ENCODE data around the gene NELFB.

Gene NELFB

DNA sequence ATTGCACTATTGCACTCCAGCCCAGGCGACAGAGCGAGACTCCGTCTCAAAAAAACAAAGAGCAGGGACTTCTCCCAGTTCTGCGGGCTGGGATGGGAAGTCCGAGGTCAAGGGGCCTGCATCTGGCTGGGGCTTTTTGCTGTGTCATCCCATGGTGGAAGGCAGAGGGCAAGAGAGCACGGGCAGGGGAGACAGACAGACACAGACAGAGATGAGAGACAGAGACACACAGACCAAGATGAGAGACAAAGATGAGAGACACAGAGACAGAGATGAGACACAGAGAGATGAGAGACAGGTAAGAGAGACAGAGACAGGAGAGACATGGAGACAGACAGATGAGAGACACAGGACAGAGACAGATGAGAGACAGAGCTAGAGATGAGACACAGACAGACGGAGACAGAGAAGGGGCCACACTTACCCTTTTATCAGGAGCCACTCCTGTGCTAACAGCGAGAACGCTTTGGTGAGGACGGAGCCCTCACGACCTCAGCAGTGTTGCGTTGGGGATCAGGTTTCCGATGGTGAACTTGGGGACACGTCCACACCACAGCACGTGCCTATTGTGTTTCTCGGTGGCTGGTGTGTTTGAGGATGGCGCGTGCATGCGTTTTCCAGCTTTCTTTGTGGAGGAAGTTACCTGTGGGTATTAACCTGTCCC, 13.5 kb downstream of the NELFB start:
- DNase-seq (ENCODE audit: low read depth), result no peak

DNA sequence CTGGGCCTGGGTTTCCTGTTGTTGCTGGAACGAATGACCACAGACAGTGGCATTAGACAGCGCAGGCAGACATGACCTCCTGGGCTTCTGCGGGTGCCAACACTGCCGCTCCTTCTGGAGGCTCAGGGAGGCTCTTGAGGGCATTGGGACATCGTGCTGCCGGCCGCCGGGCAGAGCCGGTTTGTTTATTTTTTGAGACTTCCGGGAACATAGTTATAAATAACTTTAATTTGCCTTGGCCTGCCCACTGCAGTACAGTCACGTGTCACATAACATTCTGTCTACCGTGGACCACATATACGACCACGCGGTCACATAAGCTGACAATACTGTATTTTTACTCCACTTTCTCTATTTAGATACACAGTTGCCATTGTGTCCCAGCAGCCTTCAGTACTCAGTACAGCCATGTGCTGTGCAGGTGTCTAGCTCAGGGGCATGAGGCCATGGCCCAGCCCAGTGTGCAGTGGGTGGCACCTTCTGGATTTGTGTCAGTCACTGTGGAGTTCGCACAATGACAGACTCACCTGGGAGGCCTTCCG, 14.2 kb downstream of the NELFB start:
- DNase-seq (ENCODE audit: low read depth), result no peak

DNA sequence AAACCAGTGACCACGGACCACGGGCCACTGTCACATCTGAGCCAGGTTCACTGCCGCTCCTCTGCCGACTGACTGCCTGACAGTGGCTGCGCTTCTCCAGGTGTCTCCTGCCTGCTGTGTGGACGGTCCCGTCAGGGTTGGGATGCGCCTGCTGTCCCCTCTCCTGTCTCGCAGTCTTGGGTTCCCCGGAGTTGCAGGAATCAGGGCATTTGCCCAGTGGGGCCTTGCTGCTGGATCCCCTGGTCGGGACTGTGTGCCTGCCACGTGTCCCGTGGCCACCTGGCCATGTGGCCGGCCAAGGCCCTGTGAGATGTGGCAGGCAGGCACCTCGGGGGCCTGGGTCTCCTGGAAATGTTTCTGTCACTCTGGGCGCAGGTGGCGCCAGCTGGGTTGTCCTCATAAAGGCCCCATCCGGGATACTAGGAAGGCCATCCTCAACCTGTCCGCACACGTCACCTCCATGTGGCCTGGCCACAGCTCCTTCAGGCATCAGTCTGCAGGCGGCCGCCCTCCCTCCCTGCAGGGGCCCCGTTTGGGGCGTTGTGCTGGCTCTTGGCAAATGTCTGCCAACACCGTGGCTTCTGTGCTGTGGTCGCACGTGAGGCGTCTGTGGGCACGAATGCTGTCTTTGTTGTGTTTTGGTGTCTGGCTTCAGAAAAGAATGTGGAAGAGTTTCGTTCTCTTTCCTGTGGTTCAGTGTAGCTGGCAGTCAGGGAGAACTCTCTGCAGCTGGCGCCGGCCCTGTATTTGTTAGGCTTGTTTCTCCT, 16.0 kb downstream of the NELFB start:
- DNase-seq (ENCODE audit: low read depth), result no peak

DNA sequence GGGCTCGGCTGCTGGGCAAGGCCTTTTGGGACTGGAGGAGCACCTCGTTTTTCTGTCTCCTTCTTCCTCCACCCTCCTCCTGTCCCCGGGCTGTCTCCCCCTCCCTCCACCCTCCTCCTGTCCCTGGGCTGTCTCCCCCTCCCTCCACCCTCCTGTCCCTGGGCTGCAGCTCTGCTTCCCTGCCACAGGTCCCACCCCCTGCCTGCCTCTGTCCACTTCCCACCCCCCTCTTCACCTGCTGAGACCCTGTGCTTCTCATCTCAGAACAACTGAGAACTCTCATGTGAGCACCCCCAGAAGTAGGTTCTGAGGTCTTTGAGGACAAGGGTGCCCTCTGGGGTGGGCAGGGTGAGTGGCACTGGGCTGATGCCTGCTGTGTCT, 16.6 kb downstream of the NELFB start:
- DNase-seq (ENCODE audit: low read depth), result no peak

DNA sequence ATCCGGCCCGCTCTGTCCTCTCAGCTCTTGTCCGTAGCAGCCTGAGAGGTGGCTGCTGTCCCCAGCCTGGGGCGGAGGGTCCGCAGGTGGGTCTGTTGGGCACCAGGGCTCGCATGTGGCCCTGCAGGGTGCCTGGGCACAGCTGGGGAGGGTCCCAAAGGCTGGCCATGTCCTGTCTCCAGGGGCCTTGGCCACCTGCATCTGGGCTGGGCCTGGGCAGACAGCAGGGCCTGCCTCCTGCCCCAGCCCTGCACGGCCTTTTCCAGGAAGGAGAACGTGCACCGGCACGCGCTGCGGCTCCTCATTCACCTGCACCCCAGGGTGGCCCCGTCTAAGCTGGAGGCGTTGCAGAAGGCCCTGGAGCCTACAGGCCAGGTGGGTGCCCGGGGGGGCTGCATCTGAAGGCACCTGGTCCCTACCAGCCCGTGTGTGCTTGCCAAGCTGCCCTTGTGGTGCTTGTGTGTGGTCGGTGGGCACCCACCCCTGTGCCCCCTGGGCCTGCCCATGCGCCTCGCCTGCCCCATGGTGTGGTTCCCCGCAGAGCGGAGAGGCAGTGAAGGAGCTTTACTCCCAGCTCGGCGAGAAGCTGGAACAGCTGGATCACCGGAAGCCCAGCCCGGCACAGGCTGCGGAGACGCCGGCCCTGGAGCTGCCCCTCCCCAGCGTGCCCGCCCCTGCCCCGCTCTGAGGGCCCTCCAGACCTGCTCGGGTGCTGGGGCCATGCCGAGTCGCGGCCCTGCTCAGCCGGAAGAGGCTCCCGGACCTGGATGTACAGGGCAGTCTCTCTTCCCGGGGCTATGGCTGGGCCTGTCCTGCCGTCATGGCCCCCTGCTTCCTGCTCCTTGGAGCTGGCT, 17.3 kb downstream of the NELFB start:
- DNase-seq (ENCODE audit: low read depth), result no peak

DNA sequence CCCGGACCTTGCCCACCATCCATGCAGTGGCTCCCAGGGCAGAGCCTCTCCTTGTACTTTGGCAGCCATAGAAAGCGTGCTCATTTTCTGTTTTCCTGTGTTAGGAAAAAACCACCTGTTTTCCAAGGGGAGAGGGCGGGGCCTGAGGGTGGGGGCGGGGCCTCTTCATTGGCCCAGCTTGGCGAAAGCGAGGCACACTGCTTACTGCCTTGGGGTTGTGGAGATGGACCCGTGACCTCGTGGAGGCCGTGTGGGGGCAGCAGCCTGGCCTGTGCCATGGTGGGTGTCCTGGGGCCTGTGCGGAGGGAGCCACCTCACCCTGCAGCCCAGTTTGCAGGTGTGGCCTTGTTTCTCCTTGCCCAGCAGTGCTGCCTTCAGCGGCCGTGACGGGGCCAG, 18.0 kb downstream of the NELFB start:
- DNase-seq (ENCODE audit: low read depth), result no peak

DNA sequence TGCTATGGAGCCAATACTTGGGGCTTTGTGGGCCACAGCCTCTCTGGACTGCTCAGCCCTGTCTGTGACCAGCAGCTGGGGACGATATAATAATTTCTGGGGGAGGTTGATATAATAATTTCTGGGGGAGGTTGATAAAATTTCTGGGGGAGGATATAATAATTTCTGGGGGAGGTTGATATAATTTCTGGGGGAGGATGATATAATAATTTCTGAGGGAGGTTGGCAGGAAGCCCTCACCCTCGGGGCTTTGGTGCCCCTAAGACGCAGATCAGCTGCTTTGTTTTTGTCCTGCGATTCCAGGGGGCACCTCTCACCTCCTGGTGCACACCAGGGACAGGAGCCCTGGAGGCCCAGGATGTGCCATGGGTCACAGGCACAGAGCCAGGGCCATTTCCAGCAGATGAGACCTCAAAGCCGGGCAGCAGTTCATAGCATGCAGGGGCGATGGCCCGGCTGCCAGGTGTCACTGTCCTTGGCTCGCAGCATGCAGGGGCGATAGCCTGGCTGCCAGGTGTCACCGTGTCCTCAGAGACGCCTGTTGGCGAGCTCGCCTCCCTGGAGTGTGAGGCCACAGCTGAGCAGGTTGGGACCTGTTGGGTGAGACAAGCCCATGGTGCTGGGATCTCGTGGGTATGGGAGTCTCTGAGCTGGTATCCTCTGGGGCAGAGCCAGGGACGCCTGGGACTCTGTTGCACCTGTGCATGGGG, 18.6 kb downstream of the NELFB start:
- DNase-seq (ENCODE audit: low read depth), result no peak

DNA sequence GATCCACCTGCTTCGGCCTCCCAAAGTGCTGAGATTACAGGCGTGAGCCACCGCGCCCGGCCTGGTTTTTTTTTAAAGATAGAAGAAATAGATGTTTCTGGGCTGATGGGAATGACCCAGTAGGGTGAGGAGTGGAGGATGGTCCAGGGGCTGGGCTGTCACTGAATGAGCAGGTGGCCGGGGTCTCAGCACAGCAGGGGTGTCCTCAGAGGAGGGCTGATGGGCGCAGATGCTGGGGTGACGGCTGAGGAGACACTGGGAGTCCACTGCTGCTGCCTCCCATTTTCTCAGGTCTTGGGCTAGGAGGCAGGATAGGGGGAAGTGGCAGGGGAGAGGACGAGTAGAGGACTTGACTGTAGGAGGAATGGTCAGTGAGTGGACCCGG, 20.1 kb downstream of the NELFB start:
- no peak for DNase-seq (ENCODE audit: low read depth)

DNA sequence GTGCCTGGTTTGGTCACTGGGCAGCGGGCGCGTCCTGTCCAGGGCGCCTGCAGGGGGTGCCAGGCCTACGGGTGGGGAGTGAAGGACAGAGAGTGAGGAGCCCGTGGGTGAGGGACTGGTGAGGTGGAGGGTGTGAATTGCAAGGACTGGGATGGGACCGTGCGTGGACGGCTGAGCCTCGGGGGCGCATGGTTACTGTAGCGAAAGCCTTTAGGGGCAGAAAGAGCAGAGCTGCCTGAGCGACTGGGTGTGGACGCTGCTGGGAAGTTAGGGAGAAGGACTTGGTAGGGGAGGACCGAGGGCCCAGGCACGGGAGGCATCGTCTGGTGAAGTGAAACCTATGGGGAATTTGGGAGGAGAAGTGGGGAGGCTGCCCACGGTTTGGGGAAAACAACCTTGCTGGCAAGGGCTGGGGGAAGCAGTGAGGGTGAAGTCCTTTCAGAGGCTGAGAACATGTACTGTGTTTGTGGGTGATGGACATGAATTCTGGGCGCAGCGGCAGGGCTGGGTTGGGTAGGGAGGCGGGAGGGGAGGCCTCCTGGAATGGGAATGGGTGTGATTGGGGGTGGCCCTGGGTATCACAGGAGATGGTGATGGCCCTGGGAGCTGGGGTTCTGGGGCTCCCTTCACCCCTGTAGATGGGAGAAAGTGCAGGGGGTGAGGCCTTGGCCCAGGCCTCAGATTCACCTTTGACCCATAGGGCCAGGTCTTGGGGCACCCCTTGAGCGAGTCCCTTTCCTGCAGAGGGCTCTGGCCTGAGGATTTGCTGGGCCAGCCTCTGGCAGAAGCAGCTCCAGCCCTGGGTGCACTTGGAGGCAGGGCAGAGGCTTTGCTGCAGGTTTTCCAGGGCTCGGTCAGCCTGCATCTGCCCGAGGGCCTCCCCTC, 20.7 kb downstream of the NELFB start:
- no peak for DNase-seq (ENCODE audit: low read depth)

DNA sequence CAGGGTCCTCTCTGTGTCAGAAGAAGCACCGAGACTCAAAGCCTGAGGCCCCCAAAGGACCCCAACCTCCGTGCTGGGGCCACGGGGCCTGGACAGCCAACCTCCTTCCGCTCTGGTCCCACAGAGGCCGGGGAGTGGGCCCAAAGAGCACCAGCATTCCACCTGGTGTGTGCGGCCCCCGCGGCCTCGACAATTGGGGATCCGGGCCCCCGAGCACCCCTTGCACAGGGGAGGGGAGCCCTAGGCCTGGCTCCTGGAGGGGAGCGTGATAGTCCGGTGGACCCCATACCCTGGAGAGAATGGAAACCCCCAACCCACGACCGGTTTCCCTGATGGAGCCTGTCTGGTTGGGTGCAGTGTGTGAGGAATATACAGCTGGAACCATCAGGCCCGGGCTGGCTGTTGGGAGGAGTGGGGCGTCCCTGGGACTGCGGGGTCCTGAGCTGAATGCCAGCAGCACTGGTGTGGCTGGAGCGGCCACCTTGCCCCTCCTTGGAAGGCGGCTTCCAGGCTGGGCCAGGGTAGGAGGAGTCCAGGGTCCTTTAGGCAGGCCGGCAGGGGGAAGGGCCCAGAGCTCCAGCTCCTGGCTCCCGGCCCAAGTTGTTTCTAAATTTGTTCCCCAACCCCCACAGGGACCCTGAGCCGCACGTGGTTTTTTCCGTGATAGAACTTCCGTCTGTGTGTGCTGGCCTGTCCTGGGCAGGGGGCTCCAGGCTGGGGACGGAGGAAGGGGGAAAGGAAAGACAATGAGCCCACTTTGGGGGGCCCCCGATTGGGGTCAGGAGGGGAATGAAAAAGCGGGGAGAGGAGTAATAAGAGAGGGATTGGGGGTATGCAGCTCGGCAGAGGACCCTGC, 21.6 kb downstream of the NELFB start:
- DNase-seq (ENCODE audit: low read depth), result no peak

DNA sequence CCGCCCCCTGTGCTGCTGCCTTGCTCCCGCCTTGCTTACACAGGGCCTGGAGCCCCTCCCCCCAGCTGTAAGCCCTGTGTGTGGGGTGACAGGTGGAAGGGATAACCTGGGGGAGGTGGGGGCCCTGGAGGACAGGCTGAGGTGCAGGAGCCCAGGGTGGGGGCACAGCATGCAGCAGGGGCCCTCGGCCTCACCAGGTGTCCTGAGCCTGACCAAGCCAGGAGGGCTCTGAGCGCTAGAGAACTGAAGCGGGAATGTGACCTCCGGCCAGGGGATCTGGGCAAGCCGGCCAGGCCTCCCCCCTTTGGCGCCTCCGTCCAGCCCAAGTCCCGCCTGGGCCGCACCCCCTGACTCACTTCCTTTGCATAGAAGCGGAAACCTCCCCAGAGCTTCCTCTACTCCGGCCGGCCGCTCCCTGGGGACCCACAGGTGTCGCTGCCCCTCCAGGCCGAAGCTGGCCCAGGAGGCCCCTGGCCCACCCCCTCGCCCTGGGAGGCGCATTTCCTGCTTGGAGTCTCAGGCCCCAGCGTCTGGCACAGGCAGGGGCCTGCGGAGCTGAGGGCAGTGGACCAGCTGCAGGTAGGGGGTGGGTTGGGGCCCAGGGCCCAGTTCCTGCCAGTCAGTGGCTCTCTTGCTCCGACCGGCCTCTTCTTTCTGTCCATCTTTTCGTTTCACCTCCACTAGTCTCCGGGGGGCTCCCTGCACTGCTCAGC, 22.4 kb downstream of the NELFB start, which contains the start of gene TOR4A:
TOR4A (plus strand) TSS at position 398 of the 713 bp plus-strand sequence. CDS start 964 bp downstream, outside the sequence.
- no peak for DNase-seq (ENCODE audit: low read depth)

DNA sequence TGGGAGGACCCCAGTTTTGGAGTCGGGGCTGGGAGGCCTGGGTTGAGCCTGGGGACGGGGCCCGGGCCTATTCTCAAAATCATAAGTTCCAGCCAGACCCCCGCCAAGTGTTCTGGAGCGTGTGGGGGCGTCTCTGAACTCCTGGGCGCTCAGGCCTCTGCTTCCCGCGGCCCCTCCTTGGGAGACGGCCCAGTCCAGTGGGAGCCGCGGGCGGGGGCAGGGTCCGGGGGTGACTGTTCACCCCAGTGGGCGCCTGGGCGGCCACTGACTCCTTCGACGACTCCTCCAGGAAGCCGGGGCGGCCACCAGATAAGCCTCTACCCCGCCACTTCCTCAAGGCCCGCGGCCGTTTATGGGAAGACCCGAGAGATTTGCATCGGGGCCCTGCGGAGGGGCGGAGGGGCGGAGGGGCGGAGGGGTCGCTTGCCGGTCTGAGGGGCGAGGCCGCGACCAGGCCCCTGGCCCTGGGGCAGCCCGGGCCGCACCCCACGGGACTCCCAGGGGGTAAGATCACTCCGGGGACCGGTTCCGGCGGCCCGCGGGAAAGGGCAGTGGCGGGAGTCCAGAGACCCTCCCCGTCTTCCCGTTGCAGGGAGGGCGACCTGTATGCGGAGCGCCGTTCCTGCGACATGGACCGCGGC, 23.1 kb downstream of the NELFB start:
- no peak for DNase-seq (ENCODE audit: low read depth)

DNA sequence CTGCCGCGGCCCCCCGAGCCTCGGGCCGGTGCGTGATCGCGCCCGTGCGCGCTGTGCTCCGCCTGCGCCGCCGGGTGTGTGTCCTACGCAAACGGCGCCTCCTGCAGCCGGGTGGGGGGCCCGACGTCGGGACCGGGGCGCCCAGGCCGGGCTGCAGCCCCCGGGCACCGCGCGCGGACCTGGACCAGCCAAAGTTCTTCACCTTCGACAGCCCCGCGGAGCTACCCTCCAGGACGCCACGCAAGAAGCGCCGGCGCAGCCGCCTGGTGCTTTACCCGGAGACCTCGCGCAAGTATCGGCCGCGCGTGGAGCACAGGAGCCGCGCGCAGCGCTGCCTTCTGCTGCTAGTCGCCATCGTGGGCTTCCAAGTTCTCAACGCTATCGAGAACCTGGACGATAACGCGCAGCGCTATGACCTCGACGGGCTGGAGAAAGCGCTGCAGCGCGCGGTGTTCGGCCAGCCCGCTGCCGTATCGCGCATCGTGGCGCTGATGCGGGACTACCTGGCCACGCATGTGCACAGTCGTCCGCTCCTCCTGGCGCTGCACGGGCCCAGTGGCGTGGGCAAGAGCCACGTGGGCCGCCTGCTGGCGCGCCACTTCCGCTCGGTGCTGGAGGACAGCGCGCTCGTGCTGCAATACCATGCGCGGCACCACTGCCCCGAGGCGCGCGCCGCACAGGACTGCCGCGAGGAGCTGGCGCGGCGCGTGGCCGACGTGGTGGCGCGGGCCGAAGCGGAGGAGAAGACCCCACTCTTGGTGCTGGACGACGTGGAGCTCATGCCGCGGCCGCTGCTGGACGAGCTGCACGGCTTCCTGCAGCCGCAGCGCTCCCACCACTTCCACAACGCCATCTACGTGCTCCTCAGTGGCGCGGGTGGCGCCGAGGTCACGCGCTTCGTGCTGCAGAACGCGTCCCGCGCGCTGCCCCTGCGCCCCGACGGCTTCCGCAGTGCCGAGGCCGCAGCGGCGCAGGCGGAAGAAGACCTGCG, 23.9 kb downstream of the NELFB start:
- no peak for DNase-seq (ENCODE audit: low read depth)

DNA sequence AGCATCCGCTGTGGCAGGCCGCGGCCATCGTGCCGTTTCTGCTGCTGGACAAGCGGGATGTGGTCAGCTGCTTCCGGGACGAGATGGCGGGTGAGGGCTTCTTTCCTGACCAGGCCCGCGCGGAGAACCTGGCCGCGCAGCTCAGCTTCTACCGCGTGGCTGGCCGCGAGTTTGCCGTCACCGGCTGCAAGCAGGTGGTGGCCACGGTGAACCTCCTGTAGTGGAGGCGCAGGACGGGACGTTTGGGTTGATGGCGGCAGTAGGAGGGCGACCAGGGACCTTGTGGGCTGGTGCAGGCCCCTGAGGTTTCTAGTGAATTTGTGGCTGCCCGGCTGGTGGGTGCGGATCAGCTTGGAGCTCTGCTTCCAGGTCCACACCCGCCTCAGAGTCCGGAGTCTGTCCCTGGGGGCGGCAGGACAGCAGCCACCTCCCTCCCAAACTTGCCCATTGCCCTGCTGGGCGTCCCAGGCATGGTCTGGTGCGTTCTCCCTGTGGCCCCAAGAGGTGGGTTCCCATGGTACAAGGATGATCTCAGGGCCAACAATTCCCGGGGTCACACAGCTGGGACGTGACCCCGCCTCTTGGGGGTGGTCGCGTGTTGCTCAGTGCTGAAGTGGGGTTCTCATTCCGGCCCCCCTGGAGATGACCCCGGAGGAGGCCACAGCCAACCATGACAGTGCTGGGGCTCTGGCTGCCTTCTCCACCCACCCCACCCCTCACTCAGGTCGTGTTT, 24.8 kb downstream of the NELFB start:
- DNase-seq (ENCODE audit: low read depth), result no peak

DNA sequence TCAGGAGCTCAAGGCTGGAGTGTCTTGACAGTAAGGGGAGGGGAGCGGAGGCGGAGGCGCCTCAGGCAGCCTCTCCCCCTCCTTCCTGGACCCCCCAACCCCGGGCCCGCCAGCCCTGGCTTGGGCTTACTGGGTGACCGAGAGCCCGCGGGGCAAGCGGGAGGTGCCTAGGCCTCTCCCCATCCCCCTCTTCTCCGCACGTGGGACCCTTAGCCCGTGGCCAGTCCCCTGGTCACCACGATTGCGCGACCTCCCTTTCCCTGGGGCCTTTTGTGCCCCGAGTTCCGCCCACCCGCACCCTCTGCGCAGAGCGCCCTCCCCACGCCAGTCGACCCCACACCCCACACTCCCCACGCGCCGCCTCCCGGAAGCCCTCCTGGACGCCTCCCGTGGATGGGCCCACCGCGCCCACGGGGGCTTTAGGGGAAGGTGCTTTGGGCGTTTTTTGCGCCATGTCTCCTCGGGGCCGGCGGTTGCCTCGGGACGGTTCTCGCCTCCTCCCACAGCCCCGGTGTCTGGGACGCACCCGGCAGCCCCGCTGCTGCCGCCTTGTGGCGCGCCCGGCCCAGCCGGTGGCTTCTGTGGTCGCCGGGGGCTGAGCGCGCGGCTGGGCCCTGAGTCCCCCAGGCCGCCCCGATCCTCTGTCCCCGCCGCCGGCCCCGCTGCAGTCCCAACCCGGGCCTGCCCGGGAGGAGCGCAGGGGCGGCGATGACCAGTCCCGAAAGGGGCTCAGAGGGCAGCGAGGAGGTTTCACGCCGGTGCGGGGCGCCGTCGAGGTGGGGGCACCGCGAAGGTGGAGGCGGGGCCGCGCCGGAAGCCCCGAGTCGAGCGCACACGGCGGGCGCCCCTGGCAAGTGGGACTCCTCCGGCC, 25.6 kb downstream of the NELFB start:
- DNase-seq (ENCODE audit: low read depth), result no peak

Data from activated T-cell treated with anti-CD3 and anti-CD28 coated beads for 48 hours (primary cell).